ENCODE data around the gene CRY1. TPM values are rescaled to one million over a fixed set of nuclear protein-coding genes. Genes with fewer than 3 reads are reported as not detected.

The CRY1 gene
- total RNA-seq, 2 experiments from 2014 or later, result 70.7 to 77.4 TPM

DNA sequence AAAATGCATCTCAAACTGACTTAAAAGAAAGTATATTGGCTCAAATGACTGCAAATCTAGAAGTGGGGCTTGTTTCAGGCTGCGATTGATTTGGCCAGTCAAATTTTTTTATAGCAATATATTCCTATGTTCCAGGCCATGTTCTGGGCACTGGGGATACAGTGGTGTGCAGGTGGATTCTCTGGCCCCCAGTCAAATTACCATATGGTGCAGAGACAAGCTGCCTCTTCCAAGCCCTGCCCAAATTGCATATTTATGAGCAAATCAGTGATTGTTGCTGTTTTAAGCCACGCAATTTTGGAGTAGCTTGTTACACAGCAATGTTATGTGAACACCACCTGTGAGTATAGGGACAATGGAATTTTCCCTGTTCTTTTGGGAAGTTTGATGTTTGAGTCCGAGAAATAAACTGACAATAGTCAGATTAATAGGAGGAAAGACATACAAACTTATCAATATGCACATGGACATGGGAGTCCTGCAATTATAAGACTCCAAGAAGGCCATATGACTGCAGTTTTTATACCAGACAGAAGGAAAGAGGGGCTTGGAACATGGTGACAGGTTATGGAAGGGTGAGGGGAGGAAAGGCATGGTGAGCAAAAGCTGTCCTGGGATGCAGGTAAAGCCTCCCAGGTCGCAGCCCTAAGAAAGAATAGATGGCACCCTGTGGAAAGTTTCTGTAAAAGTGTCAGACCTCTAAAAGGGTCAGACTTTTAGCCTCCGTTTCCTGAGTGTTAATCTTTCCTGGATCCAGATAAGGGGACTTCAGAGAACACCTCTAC, 13.1 kb upstream of the CRY1 start:
- DNase-seq, result no peak
- Histone ChIP-seq H3K36me3 (ENCODE audit: insufficient read depth, low read length) (no peaks in the 10 kb centered on the region), H3K4me1 (ENCODE audit: insufficient read depth, low read length) (peaks cover 3% of the 10 kb centered on the region), H3K4me3 (ENCODE audit: low read length) (no peak overlapping the region), H3K27ac (ENCODE audit: low read depth in 1 of 2, low read length in 2 of 2) (no peak overlapping the region), H3K9me3 (ENCODE audit: control insufficient read depth in 1 of 2, insufficient read depth in 1 of 2, low read length in 2 of 2) (no peaks in the 10 kb centered on the region), H3K27me3 (ENCODE audit: control insufficient read depth in 1 of 2, insufficient read depth in 2 of 2, low read length in 2 of 2) (no peaks in the 10 kb centered on the region)
- TF ChIP-seq, protein P1, sequence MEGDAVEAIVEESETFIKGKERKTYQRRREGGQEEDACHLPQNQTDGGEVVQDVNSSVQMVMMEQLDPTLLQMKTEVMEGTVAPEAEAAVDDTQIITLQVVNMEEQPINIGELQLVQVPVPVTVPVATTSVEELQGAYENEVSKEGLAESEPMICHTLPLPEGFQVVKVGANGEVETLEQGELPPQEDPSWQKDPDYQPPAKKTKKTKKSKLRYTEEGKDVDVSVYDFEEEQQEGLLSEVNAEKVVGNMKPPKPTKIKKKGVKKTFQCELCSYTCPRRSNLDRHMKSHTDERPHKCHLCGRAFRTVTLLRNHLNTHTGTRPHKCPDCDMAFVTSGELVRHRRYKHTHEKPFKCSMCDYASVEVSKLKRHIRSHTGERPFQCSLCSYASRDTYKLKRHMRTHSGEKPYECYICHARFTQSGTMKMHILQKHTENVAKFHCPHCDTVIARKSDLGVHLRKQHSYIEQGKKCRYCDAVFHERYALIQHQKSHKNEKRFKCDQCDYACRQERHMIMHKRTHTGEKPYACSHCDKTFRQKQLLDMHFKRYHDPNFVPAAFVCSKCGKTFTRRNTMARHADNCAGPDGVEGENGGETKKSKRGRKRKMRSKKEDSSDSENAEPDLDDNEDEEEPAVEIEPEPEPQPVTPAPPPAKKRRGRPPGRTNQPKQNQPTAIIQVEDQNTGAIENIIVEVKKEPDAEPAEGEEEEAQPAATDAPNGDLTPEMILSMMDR (IDR thresholded peaks at IDR 0.05), result no peak
- Mint-ChIP-seq H3K4me1 (ENCODE audit: low read depth) (no peaks in the 10 kb centered on the region), H3K27me3 (no peaks in the 10 kb centered on the region), H3K9me3 (no peaks in the 10 kb centered on the region), H3K4me3 (no peak overlapping the region), H3K36me3 (ENCODE audit: low read depth) (no peaks in the 10 kb centered on the region), H3K27ac (no peak overlapping the region)
- intact Hi-C loops (cut with DNase I, micrococcal nuclease), result no loop called here
- ATAC-seq (ENCODE audit: poor library complexity), result no peak
- ChIA-PET CTCF (no interaction called here), POLR2A (no interaction called here)

DNA sequence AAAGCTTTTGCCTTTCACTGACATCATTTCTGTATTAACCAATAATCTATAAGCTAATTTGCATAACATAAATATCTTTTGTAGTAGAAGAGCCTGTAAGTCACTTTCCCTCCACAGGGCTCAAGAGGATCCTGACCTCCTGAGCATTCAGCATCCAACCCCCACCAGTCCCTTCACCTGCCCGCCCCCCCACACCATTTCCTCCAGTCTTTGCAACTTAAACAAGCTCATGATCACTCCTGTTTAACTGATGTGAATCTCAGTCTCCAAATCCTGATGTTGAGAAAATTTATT, 12.0 kb upstream of the CRY1 start:
- Mint-ChIP-seq H3K4me1 (ENCODE audit: low read depth) (no peaks in the 10 kb centered on the region), H3K9me3 (no peaks in the 10 kb centered on the region), H3K27ac (no peak overlapping the region), H3K4me3 (no peak overlapping the region), H3K36me3 (ENCODE audit: low read depth) (no peaks in the 10 kb centered on the region), H3K27me3 (peaks cover 6% of the 10 kb centered on the region)
- DNase-seq, result no peak
- Histone ChIP-seq H3K27me3 (ENCODE audit: control insufficient read depth in 1 of 2, insufficient read depth in 2 of 2, low read length in 2 of 2) (no peaks in the 10 kb centered on the region), H3K4me1 (ENCODE audit: insufficient read depth, low read length) (peaks cover 3% of the 10 kb centered on the region), H3K9me3 (ENCODE audit: control insufficient read depth in 1 of 2, insufficient read depth in 1 of 2, low read length in 2 of 2) (no peaks in the 10 kb centered on the region), H3K4me3 (ENCODE audit: low read length) (no peak overlapping the region), H3K27ac (ENCODE audit: low read depth in 1 of 2, low read length in 2 of 2) (no peak overlapping the region), H3K36me3 (ENCODE audit: insufficient read depth, low read length) (no peaks in the 10 kb centered on the region)
- intact Hi-C loops (cut with DNase I, micrococcal nuclease), result loop anchor here in 1 of 2 experiments (2.0 kb wide), 2 partner anchors 15 to 719 kb away; no protein-coding TSS in a partner anchor
- TF ChIP-seq, protein P1 (IDR thresholded peaks at IDR 0.05), result no peak
- CTCF ChIA-PET, result interaction anchor here (0.9 to 2.2 kb wide), 12 partner anchors 7 to 502 kb away, joined by 3 to 15 read pairs (median 6); partner anchors contain the start of genes CRY1 and TMEM263
- ATAC-seq (ENCODE audit: poor library complexity), result no peak
- POLR2A ChIA-PET, result interaction anchor here (1.8 kb wide), 1 partner anchor 13 kb away, joined by 14 read pairs; the partner anchor contains the start of gene CRY1

DNA sequence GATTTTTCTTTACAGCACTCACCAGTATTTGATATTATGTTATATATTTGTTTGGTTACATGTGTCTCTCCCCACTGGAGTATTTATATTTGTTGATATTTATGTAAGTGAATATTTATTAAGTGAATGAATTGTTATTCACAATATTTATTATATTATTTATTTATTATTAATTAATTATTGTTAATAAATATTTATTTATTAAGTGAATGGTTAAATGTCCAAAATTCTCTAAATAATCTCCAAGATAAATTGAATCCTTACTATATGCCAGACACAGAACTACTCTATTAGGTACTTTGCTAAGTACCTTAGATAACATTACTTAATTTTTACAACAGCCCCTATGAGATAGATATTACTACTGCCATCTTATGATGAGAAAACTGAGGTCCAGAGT, 10.2 kb upstream of the CRY1 start:
- intact Hi-C loops (cut with DNase I, micrococcal nuclease), result no loop called here
- Histone ChIP-seq H3K27ac (ENCODE audit: low read depth in 1 of 2, low read length in 2 of 2) (no peak overlapping the region), H3K36me3 (ENCODE audit: insufficient read depth, low read length) (no peaks in the 10 kb centered on the region), H3K4me3 (ENCODE audit: low read length) (no peak overlapping the region), H3K4me1 (ENCODE audit: insufficient read depth, low read length) (peaks cover 3% of the 10 kb centered on the region), H3K9me3 (ENCODE audit: control insufficient read depth in 1 of 2, insufficient read depth in 1 of 2, low read length in 2 of 2) (no peaks in the 10 kb centered on the region), H3K27me3 (ENCODE audit: control insufficient read depth in 1 of 2, insufficient read depth in 2 of 2, low read length in 2 of 2) (no peaks in the 10 kb centered on the region)
- no peak for ATAC-seq (ENCODE audit: poor library complexity)
- CTCF ChIA-PET, result interaction anchor here (2.1 kb wide), 1 partner anchor 17 kb away, joined by 7 read pairs; no protein-coding TSS in a partner anchor
- Mint-ChIP-seq H3K36me3 (ENCODE audit: low read depth) (no peaks in the 10 kb centered on the region), H3K4me1 (ENCODE audit: low read depth) (no peaks in the 10 kb centered on the region), H3K9me3 (no peaks in the 10 kb centered on the region), H3K27ac (no peak overlapping the region), H3K27me3 (peaks cover 6% of the 10 kb centered on the region), H3K4me3 (no peak overlapping the region)
- no peak for DNase-seq
- TF ChIP-seq, protein P1 (IDR thresholded peaks at IDR 0.05), result no peak
- POLR2A ChIA-PET, result no interaction called here

Data from CD4-positive, alpha-beta T cell (primary cell).